K562 (cell line): ENCODE results near the gene GPR152. TPM values are rescaled to one million over a fixed set of nuclear protein-coding genes. Genes with fewer than 3 reads are reported as not detected.

ENCODE experiments used
- ADNP ChIP-seq: fragments of 200-800 bp; sonication (Bioruptor generic); IDR thresholded peaks from 2 replicates; pipeline ENCODE4 v1.6.1; 2016; ENCODE audit warnings: missing genetic modification characterization, missing compliant biosample characterization
- ATF6 ChIP-seq: sonication (generic); formaldehyde crosslinking; IDR thresholded peaks from 2 replicates; pipeline ENCODE4 v1.4.0; 2020; ENCODE audit warnings: mild to moderate bottlenecking, missing genetic modification reagents
- CHCHD3 ChIP-seq: fragments of 250-450 bp; sonication (Bioruptor Pico); IDR thresholded peaks from 2 replicates; pipeline ENCODE4 v2.1.2; 2022; ENCODE audit warnings: mild to moderate bottlenecking
- CHD2 ChIP-seq: IDR thresholded peaks from 2 replicates; pipeline ENCODE4 v1.6.1; 2011; ENCODE audit warnings: low read depth, low read length
- KDM1A ChIP-seq, 2 experiments: fragments of 450-650 bp; IDR thresholded peaks; 2 replicates each; pipeline ENCODE4 v1.6.1; 2016; ENCODE audit warnings: mild to moderate bottlenecking in 2 of 2
- KLF6 ChIP-seq: fragments of 250-450 bp; sonication (Bioruptor Pico); IDR thresholded peaks from 2 replicates; pipeline ENCODE4 v1.4.0; 2020; ENCODE audit warnings: mild to moderate bottlenecking, moderate library complexity, borderline replicate concordance
- MAFG ChIP-seq: fragments of 450-650 bp; conservative IDR thresholded peaks from 2 replicates; pipeline ENCODE4 v1.6.1; 2016; ENCODE audit warnings: missing genetic modification characterization, missing compliant biosample characterization
- MLLT1 ChIP-seq, 2 experiments: fragments of 450-650 bp; IDR thresholded peaks; 2 replicates each; pipeline ENCODE4 v1.6.1; 2016
- PCBP2 ChIP-seq: fragments of 200-400 bp; formaldehyde crosslinking; IDR thresholded peaks from 2 replicates; pipeline ENCODE4 v1.6.1; 2018; ENCODE audit warnings: low read length, low read depth, mild to moderate bottlenecking, moderate library complexity; ENCODE audit not compliant: poor library complexity, severe bottlenecking
- PYGO2 ChIP-seq: fragments of 450-650 bp; IDR thresholded peaks from 2 replicates; pipeline ENCODE4 v1.6.1; 2016; ENCODE audit warnings: mild to moderate bottlenecking, missing genetic modification characterization, moderate library complexity, missing compliant biosample characterization
- RFX5 ChIP-seq: IDR thresholded peaks from 2 replicates; pipeline ENCODE4 v1.6.1; 2011; ENCODE audit warnings: low read depth, mild to moderate bottlenecking, improper control_type of control experiment, low read length
- RUNX1 ChIP-seq: sonication (generic); IDR thresholded peaks from 2 replicates; pipeline ENCODE4 v1.6.1; 2016; ENCODE audit warnings: antibody characterized with exemption, low read depth
- SREBF2 ChIP-seq: sonication (generic); formaldehyde crosslinking; IDR thresholded peaks from 2 replicates; pipeline ENCODE4 v1.4.0; 2020; ENCODE audit warnings: mild to moderate bottlenecking, missing genetic modification reagents
- THRA ChIP-seq: fragments of 450-650 bp; IDR thresholded peaks from 2 replicates; pipeline ENCODE4 v1.6.1; 2017; ENCODE audit warnings: mild to moderate bottlenecking, moderate library complexity
- THRB ChIP-seq: fragments of 450-650 bp; formaldehyde crosslinking; conservative IDR thresholded peaks from 2 replicates; pipeline ENCODE4 v1.4.0; 2022; ENCODE audit warnings: mild to moderate bottlenecking, missing genetic modification characterization
- TSHZ1 ChIP-seq: fragments of 250-450 bp; sonication (Bioruptor Pico); IDR thresholded peaks from 2 replicates; pipeline ENCODE4 v1.4.0; 2020; ENCODE audit warnings: mild to moderate bottlenecking, moderate library complexity
- ZKSCAN1 ChIP-seq: fragments of 150-350 bp; IDR thresholded peaks from 2 replicates; pipeline ENCODE4 v1.6.1; 2016; ENCODE audit warnings: low read depth, low read length
- ZNF23 ChIP-seq: fragments of 250-450 bp; sonication (Bioruptor Pico); IDR thresholded peaks from 2 replicates; pipeline ENCODE4 v1.4.0; 2020; ENCODE audit warnings: mild to moderate bottlenecking
- ZNF668 ChIP-seq: fragments of 250-450 bp; sonication (Bioruptor Pico); IDR thresholded peaks from 2 replicates; pipeline ENCODE4 v1.8.0; 2022; ENCODE audit warnings: mild to moderate bottlenecking, inconsistent platforms
- polyA plus RNA-seq, 8 experiments: library from polyadenylated mRNA; depleted of rRNA in 4 of 8; stranded (reverse) in 5 of 8; unstranded in 3 of 8; fragments of >200 nt; fragmentation: Nextera tagmentation in 2 of 8; fragmentation: Illumina TruSeq in 1 of 8; extraction: Ambion mirVana in 2 of 8; extraction: Trizol in 1 of 8; gene quantifications; 2 replicates each; pipeline versions ENCODE4 v1.2.1 to v1.2.3, GENCODE V29; 2011 to 2014; ENCODE audit warnings: inconsistent platforms in 1 of 8, missing spikeins in 1 of 8
- total RNA-seq, 7 experiments: library from RNA; depleted of rRNA in 6 of 7; stranded (reverse); fragments of >200 nt in 6 of 7; fragmentation: Illumina TruSeq in 2 of 7; extraction: Trizol in 2 of 7; gene quantifications; 2 replicates each; pipeline versions ENCODE4 v1.2.1 to v1.2.3, GENCODE V29; 2011 to 2021; ENCODE audit warnings: low replicate concordance in 1 of 7

Gene GPR152
- total and polyA plus RNA-seq, 9 of the 15 experiments (the other 6 are each of a cell fraction or from before 2014, with no cell fraction given), result not detected

GRCh38 chr11:67401495-67402191, 50.9 kb downstream of the GPR152 start, which contains the start of gene PPP1CA (continued):
- no peak for TF ChIP-seq ZNF23 (CRISPR knock-in tag)
- no peak for TF ChIP-seq RUNX1
- TF ChIP-seq CHCHD3 (CRISPR knock-in tag), result no peak
- no peak for TF ChIP-seq SREBF2
- TF ChIP-seq TSHZ1, result no peak
- no peak for TF ChIP-seq ZKSCAN1
- TF ChIP-seq THRA, result no peak
- TF ChIP-seq ATF6 (CRISPR knock-in tag), result no peak
- no peak for TF ChIP-seq ZNF668 (CRISPR knock-in tag)
- peak; percentile 34; the same call in 1 of the 2 replicates for TF ChIP-seq KLF6 (CRISPR knock-in tag)
- no peak for TF ChIP-seq CHD2
- TF ChIP-seq MLLT1 (IDR thresholded peaks at IDR 0.05), result no peak
- TF ChIP-seq ADNP (tag), result no peak
- TF ChIP-seq PCBP2, result no peak
- no peak for TF ChIP-seq THRB (CRISPR knock-in tag)
- TF ChIP-seq KDM1A (IDR thresholded peaks at IDR 0.05), result no peak
- no peak for TF ChIP-seq RFX5
- no peak for TF ChIP-seq MAFG (tag)
- no peak for TF ChIP-seq PYGO2 (tag)
